ENCODE measurements around the gene UHRF2. TPM values are rescaled to one million over a fixed set of nuclear protein-coding genes. Genes with fewer than 3 reads are reported as not detected.

Gene UHRF2
- total and polyA plus RNA-seq, 9 of the 15 experiments (the other 6 are each of a cell fraction or from before 2014, with no cell fraction given), result 5.6 to 39.0 (median 20.1) TPM

DNA sequence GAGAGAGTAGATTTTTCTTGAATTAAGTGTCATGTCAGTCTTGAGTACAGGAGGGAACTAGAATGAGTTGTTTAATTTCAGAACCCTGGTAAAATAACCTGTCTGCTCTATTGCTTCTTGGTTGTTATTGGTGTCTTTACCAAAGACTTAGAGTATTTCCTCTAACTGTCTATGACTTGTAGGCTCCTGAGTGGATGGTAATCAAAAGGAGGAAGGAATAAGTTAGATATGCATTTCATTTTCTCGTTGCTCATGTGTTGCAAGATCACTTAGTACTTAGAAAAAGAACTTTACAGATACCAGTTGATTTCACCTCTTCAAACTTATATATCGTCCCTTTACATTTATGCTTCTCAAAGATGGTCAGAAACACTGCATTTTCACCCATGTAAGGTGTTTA, 31.1 kb downstream of the UHRF2 start:
- Histone ChIP-seq H3K36me3 (ENCODE audit: control insufficient read depth, insufficient read depth, low read length) (peaks cover 3% of the 10 kb centered on the region; the same call in 1 of the 3 replicates), H3K27me3 (ENCODE audit: control insufficient read depth in 2 of 2, insufficient read depth in 2 of 2, low read length in 2 of 2) (no peaks in the 10 kb centered on the region), H3K9me3 (replicated peaks; ENCODE audit: control insufficient read depth, insufficient read depth, low read depth, low read length) (no peaks in the 10 kb centered on the region), H3K4me3 (no peak overlapping the region), H3K9me1 (ENCODE audit: control insufficient read depth, insufficient read depth, low read length) (no peaks in the 10 kb centered on the region), H3K4me2 (ENCODE audit: insufficient read depth, low read length) (no peak overlapping the region), H3K9ac (ENCODE audit: insufficient read depth in 1 of 2, low read depth in 2 of 2, low read length in 2 of 2) (no peak overlapping the region), H3K4me1 (replicated peaks in 1 of 2; ENCODE audit: control insufficient read depth in 2 of 2, insufficient read depth in 2 of 2, low read length in 2 of 2) (peaks cover 0 to 2% of the 10 kb centered on the region in 2 experiments; a peak in 1 of 5 replicates), H3K79me2 (ENCODE audit: control insufficient read depth, insufficient read depth, low read length) (peaks cover 59% of the 10 kb centered on the region), H2AFZ (ENCODE audit: low read depth, low read length) (no peak overlapping the region), H4K20me1 (replicated peaks; ENCODE audit: control insufficient read depth, insufficient read depth, low read length) (peaks cover 11% of the 10 kb centered on the region; the same call in 1 of the 2 replicates), H3K27ac (ENCODE audit: extremely low read depth, low read depth, low read length) (no peak overlapping the region)
- TF ChIP-seq BDP1 (IDR thresholded peaks at IDR 0.05; ENCODE audit: insufficient read depth, insufficient read length) (no peak), L3MBTL2 (IDR thresholded peaks at IDR 0.05) (no peak), SRSF7 (optimal IDR thresholded peaks at IDR 0.05; ENCODE audit: low read depth, low read length) (no peak), RCOR1 (IDR thresholded peaks at IDR 0.05; ENCODE audit: borderline replicate concordance in 1 of 2, low read depth in 2 of 2, low read length in 2 of 2) (no peak), ZNF431 (CRISPR knock-in tag; IDR thresholded peaks at IDR 0.05) (no peak), MYNN (IDR thresholded peaks at IDR 0.05) (no peak), MYNN (CRISPR knock-in tag; IDR thresholded peaks at IDR 0.05) (no peak), HDAC3 (IDR thresholded peaks at IDR 0.05; ENCODE audit: borderline replicate concordance, partially characterized antibody) (no peak), MTA1 (IDR thresholded peaks at IDR 0.05; ENCODE audit: borderline replicate concordance) (no peak), GTF2A2 (tag; IDR thresholded peaks at IDR 0.05) (no peak)
- TF ChIP-seq, protein P1, sequence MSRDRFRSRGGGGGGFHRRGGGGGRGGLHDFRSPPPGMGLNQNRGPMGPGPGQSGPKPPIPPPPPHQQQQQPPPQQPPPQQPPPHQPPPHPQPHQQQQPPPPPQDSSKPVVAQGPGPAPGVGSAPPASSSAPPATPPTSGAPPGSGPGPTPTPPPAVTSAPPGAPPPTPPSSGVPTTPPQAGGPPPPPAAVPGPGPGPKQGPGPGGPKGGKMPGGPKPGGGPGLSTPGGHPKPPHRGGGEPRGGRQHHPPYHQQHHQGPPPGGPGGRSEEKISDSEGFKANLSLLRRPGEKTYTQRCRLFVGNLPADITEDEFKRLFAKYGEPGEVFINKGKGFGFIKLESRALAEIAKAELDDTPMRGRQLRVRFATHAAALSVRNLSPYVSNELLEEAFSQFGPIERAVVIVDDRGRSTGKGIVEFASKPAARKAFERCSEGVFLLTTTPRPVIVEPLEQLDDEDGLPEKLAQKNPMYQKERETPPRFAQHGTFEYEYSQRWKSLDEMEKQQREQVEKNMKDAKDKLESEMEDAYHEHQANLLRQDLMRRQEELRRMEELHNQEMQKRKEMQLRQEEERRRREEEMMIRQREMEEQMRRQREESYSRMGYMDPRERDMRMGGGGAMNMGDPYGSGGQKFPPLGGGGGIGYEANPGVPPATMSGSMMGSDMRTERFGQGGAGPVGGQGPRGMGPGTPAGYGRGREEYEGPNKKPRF (IDR thresholded peaks at IDR 0.05; ENCODE audit: low read depth, low read length), result no peak
- TF ChIP-seq, protein P2, sequence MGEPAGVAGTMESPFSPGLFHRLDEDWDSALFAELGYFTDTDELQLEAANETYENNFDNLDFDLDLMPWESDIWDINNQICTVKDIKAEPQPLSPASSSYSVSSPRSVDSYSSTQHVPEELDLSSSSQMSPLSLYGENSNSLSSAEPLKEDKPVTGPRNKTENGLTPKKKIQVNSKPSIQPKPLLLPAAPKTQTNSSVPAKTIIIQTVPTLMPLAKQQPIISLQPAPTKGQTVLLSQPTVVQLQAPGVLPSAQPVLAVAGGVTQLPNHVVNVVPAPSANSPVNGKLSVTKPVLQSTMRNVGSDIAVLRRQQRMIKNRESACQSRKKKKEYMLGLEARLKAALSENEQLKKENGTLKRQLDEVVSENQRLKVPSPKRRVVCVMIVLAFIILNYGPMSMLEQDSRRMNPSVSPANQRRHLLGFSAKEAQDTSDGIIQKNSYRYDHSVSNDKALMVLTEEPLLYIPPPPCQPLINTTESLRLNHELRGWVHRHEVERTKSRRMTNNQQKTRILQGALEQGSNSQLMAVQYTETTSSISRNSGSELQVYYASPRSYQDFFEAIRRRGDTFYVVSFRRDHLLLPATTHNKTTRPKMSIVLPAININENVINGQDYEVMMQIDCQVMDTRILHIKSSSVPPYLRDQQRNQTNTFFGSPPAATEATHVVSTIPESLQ (CRISPR knock-in tag; IDR thresholded peaks at IDR 0.05), result no peak
- no peak for ATAC-seq
- ChIA-PET POLR2A (no interaction called here), CTCF (ENCODE audit: low intra/inter-chr PET ratio) (no interaction called here)
- BruUV-seq (replicated peaks), result no TSS peak
- intact Hi-C loops (cut with micrococcal nuclease) (no loop called here), in situ Hi-C loops (cut with MboI) (no loop called here)
- FAIRE-seq, result no peak
- no peak for DNase-seq (ENCODE audit: extremely low read depth in 1 of 4, low spot score in 3 of 4)
- 55% methylated on average over 2 of the region's 2 CpGs for WGBS (ENCODE audit: insufficient coverage, low coverage, missing lambda C conversion rate)
